A549 (cell line): ENCODE measurements around the gene GRM4. TPM values are rescaled to one million over a fixed set of nuclear protein-coding genes. Genes with fewer than 3 reads are reported as not detected.

ENCODE experiments used
- ATAC-seq, 2 experiments: fragments of 200-7000 bp in 1 of 2; fragments of >200 bp in 1 of 2; cut with Nextera tagmentation in 1 of 2; cut with Tn5 transposase in 1 of 2; 3 replicates each; pipeline versions ENCODE4 v1.8.0 to v1.9.1; 2018 to 2020; ENCODE audit warnings: mild to moderate bottlenecking in 1 of 2, moderate library complexity in 1 of 2
- CTCF ChIA-PET: fragments of 300-600 bp; sonication (Branson Sonifier 250); formaldehyde crosslinking; extraction: SDS; loops from one replicate; lab custom pipeline; 2021; ENCODE audit warnings: antibody characterized with exemption, inconsistent platforms; lab: Yijun Ruan, JAX
- POLR2A ChIA-PET: fragments of 350-600 bp; formaldehyde crosslinking; extraction: SDS; loops from one replicate; lab custom pipeline; 2021; ENCODE audit warnings: antibody characterized with exemption, inconsistent platforms; lab: Yijun Ruan, JAX
- DNase-seq, 2 experiments: peaks; one replicate each; pipeline versions ENCODE4 v3.0.0 to v3.0.0-alpha.2; 2011 to 2016; ENCODE audit warnings: low read depth in 1 of 2, low spot score in 1 of 2
- FAIRE-seq: peaks from 2 replicates; lab custom pipeline; 2011; peaks lifted over from hg19 to GRCh38; lab: Jason Lieb, UNC
- H3K27ac ChIP-seq, 2 experiments: fragments of >200 bp; sonication (Bioruptor Twin); formaldehyde crosslinking; 3 replicates each; pipeline ENCODE4 v1.5.1; 2016 to 2017
- H3K4me1 ChIP-seq: fragments of >200 bp; sonication (Bioruptor Twin); formaldehyde crosslinking; 3 replicates; pipeline ENCODE4 v1.6.1; 2016
- H3K4me2 ChIP-seq: fragments of >200 bp; sonication (Bioruptor Twin); formaldehyde crosslinking; 3 replicates; pipeline ENCODE4 v1.6.1; 2016
- H3K4me3 ChIP-seq: fragments of >200 bp; sonication (Bioruptor Twin); formaldehyde crosslinking; 3 replicates; pipeline ENCODE4 v1.5.1; 2016
- H3K9me3 ChIP-seq: fragments of >200 bp; sonication (Bioruptor Twin); formaldehyde crosslinking; 3 replicates; pipeline ENCODE4 v1.6.1; 2016
- BHLHE40 ChIP-seq: IDR thresholded peaks from 2 replicates; pipeline ENCODE4 v1.6.1; 2012; ENCODE audit warnings: low read depth, low read length, inconsistent platforms
- CBX8 ChIP-seq: fragments of 200-600 bp; sonication (generic); IDR thresholded peaks from 2 replicates; pipeline ENCODE4 v1.6.1; 2016
- EHF ChIP-seq: fragments of 250-450 bp; sonication (Bioruptor Pico); IDR thresholded peaks from 2 replicates; pipeline ENCODE4 v1.5.0; 2020; ENCODE audit warnings: mild to moderate bottlenecking
- EHMT2 ChIP-seq: fragments of 200-600 bp; sonication (generic); IDR thresholded peaks from 2 replicates; pipeline ENCODE4 v1.6.1; 2016; ENCODE audit warnings: antibody characterized with exemption, low read depth, mild to moderate bottlenecking, moderate library complexity
- ESRRA ChIP-seq: fragments of 150-350 bp; IDR thresholded peaks from 2 replicates; pipeline ENCODE4 v1.6.1; 2014; ENCODE audit warnings: mild to moderate bottlenecking, low read length, borderline replicate concordance
- FOSB ChIP-seq: fragments of 250-450 bp; sonication (Bioruptor Pico); IDR thresholded peaks from 2 replicates; pipeline ENCODE4 v1.5.0; 2020; ENCODE audit warnings: mild to moderate bottlenecking, moderate library complexity
- FOSL2 ChIP-seq, 2 experiments: fragments of 450-650 bp in 1 of 2; fragments of >200 bp in 1 of 2; sonication (Bioruptor Twin) in 1 of 2; formaldehyde crosslinking; IDR thresholded peaks; 2 replicates each; pipeline versions ENCODE4 v1.5.0 to v1.6.1; 2016 to 2020; ENCODE audit warnings: mild to moderate bottlenecking in 1 of 2, moderate library complexity in 1 of 2
- GATA3 ChIP-seq: IDR thresholded peaks from 2 replicates; pipeline ENCODE4 v1.6.1; 2012; ENCODE audit warnings: borderline replicate concordance
- HEYL ChIP-seq: fragments of 250-450 bp; sonication (Bioruptor Pico); IDR thresholded peaks from 2 replicates; pipeline ENCODE4 v1.8.0; 2021; ENCODE audit warnings: mild to moderate bottlenecking, moderate library complexity
- HOXB13 ChIP-seq: fragments of 250-450 bp; sonication (Bioruptor Pico); IDR thresholded peaks from 2 replicates; pipeline ENCODE4 v1.5.0; 2020; ENCODE audit warnings: low read depth, mild to moderate bottlenecking, moderate library complexity
- JUNB ChIP-seq: fragments of >200 bp; sonication (Bioruptor Twin); formaldehyde crosslinking; IDR thresholded peaks from 2 replicates; pipeline ENCODE4 v1.6.1; 2016
- MAFK ChIP-seq: fragments of 450-650 bp; IDR thresholded peaks from 2 replicates; pipeline ENCODE4 v1.6.1; 2014; ENCODE audit not compliant: partially characterized antibody
- MAZ ChIP-seq: fragments of 150-350 bp; IDR thresholded peaks from 2 replicates; pipeline ENCODE4 v1.6.1; 2014; ENCODE audit warnings: antibody characterized with exemption, low read depth, low read length, borderline replicate concordance
- NR3C1 ChIP-seq: fragments of >200 bp; sonication (Bioruptor Twin); formaldehyde crosslinking; IDR thresholded peaks from 3 replicates; pipeline ENCODE4 v1.6.1; 2017
- POLR2AphosphoS2 ChIP-seq: conservative IDR thresholded peaks from 2 replicates; pipeline ENCODE4 v1.6.1; 2012; ENCODE audit warnings: low read length, improper control_type of control experiment, inconsistent platforms
- RARB ChIP-seq: fragments of 250-450 bp; sonication (Bioruptor Pico); IDR thresholded peaks from 2 replicates; pipeline ENCODE4 v1.8.0; 2021; ENCODE audit warnings: mild to moderate bottlenecking, moderate library complexity
- RFX5 ChIP-seq: fragments of 450-650 bp; IDR thresholded peaks from 2 replicates; pipeline ENCODE4 v1.7.1; 2014; ENCODE audit warnings: antibody characterized with exemption, mild to moderate bottlenecking, moderate library complexity
- RNF2 ChIP-seq: fragments of 200-600 bp; sonication (generic); IDR thresholded peaks from 2 replicates; pipeline ENCODE4 v1.6.1; 2016; ENCODE audit warnings: low read depth, mild to moderate bottlenecking, antibody characterized with exemption, moderate library complexity, borderline replicate concordance
- SMC3 ChIP-seq: fragments of >200 bp; sonication (Bioruptor Twin); formaldehyde crosslinking; IDR thresholded peaks from 3 replicates; pipeline ENCODE4 v1.6.1; 2018; ENCODE audit warnings: inconsistent platforms
- TFCP2L1 ChIP-seq: fragments of 250-450 bp; sonication (Bioruptor Pico); IDR thresholded peaks from 2 replicates; pipeline ENCODE4 v1.5.0; 2021; ENCODE audit warnings: mild to moderate bottlenecking
- TP53 ChIP-seq: fragments of 250-450 bp; sonication (Bioruptor Pico); IDR thresholded peaks from 2 replicates; pipeline ENCODE4 v1.5.0; 2021; ENCODE audit warnings: mild to moderate bottlenecking, moderate library complexity
- ZC3H11A ChIP-seq: fragments of 450-650 bp; IDR thresholded peaks from 2 replicates; pipeline ENCODE4 v1.6.1; 2014; ENCODE audit warnings: antibody characterized with exemption, mild to moderate bottlenecking
- ZNF302 ChIP-seq: fragments of 250-450 bp; sonication (Bioruptor Pico); IDR thresholded peaks from 2 replicates; pipeline ENCODE4 v1.9.0; 2021; ENCODE audit warnings: inconsistent platforms, mild to moderate bottlenecking, moderate library complexity
- WGBS: methylation state at CpG from one replicate; pipeline ENCODE4 v1.1.6; 2017; ENCODE audit errors: missing lambda C conversion rate; 5-methylcytosine and 5-hydroxymethylcytosine counted together
- polyA plus RNA-seq, 4 experiments: library from polyadenylated mRNA; depleted of rRNA in 3 of 4; stranded (reverse); fragments of >200 nt; fragmentation: RNase III in 1 of 4; extraction: RNeasy Plus Mini Kit Qiagen cat#74134 plus additional on column Dnase treatment in 1 of 4; gene quantifications; 2 replicates in 3 of 4; 3 replicates in 1 of 4; pipeline ENCODE4 v1.2.3, GENCODE V29; 2011 to 2017
- TF ChIP-seq, protein P1 (sequence below): fragments of 450-650 bp; IDR thresholded peaks from 2 replicates; pipeline ENCODE4 v1.6.1; 2014; ENCODE audit warnings: antibody characterized with exemption
- TF ChIP-seq, protein P2 (sequence below): fragments of 250-450 bp; sonication (Bioruptor Pico); IDR thresholded peaks from 2 replicates; pipeline ENCODE4 v1.5.0; 2021; ENCODE audit warnings: mild to moderate bottlenecking, moderate library complexity, borderline replicate concordance
- TF ChIP-seq, protein P3 (sequence below): fragments of 250-450 bp; sonication (Bioruptor Pico); IDR thresholded peaks from 2 replicates; pipeline ENCODE4 v1.5.0; 2020; ENCODE audit warnings: low read depth, mild to moderate bottlenecking, moderate library complexity
- TF ChIP-seq, protein P4 (sequence below): fragments of >200 bp; sonication (Bioruptor Twin); formaldehyde crosslinking; IDR thresholded peaks from 2 replicates; pipeline ENCODE4 v1.6.1; 2016
- TF ChIP-seq, protein P5 (sequence below): fragments of >200 bp; sonication (Bioruptor Twin); formaldehyde crosslinking; IDR thresholded peaks from 3 replicates; pipeline ENCODE4 v1.6.1; 2016

GRM4 gene
- polyA plus RNA-seq, 2 of the 4 experiments (the other 2 are of a cell fraction) = 0.05 TPM

DNA sequence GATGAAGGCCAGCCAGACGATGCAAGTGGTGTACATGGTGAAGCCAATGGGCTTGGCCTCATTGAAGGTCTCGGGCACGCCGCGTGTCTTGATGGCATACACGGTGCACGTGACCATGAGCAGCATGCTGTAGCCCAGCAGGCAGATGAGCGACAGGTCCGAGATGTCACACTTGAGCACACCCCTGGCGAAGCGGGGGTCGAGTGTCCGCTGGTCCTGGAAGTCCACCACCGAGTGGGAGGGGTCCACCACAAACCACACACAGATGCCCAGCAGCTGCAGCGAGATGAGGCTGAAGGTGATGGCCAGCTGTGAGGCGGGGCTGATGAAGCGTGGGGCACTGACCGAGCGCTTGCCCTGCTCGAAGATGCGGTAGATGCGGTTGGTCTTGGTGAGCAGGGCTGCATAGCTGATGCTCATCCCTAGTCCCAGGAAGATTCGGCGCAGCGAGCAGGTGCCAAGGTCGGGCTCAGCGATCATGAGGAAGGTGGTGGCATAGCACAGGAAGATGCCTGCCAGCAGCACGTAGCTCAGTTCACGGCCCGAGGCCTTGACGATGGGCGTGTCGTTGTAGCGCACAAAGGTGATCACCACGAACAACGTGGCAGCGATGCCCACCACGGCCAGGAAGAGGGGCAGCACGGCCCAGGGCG lies 110.1 kb downstream of the GRM4 start:
- no peak for TF ChIP-seq ZC3H11A
- TF ChIP-seq JUNB = no peak
- no peak for TF ChIP-seq FOSL2 (IDR thresholded peaks at IDR 0.05)
- no peak for TF ChIP-seq FOSL2 (CRISPR knock-in tag; IDR thresholded peaks at IDR 0.05)
- CTCF ChIA-PET = interaction anchor here (1.2 to 1.7 kb wide), 4 partner anchors 8 to 268 kb away, joined by 3 to 6 read pairs (median 5); no protein-coding TSS in a partner anchor
- 82% methylated on average over 18 of the region's 40 CpGs for WGBS
- POLR2A ChIA-PET = no interaction called here
- H3K4me3 ChIP-seq = no peak overlapping the region
- H3K27ac ChIP-seq = no peak overlapping the region
- FAIRE-seq (no peak), ATAC-seq (no peak), DNase-seq (no peak)
- no peaks in the 10 kb centered on the region for H3K4me1 ChIP-seq
- H3K4me2 ChIP-seq = no peak overlapping the region
- H3K9me3 ChIP-seq = no peaks in the 10 kb centered on the region

DNA sequence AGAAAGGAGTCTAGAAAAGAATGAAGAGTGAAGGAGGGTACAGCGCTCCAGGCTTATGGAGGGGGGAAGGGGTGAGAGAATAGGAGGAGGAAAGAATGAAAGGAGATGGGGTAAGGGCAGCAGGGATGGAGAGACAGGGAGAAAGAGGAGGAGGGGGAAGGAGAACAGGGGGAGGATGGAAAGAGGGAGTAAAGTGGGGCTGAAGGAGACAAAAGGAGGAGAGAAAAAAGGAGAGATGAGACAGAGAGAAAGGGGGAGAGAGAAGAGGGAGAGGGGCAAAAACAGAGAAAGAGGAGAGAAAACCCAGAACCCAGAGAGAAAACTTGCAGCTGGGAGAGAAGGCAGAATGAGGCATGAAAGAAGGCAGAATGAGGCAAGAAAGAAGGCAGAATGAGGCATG lies 110.7 kb downstream of the GRM4 start:
- 93% methylated on average over 1 of the region's 1 CpG for WGBS
- no peaks in the 10 kb centered on the region for H3K9me3 ChIP-seq
- no peak overlapping the region for H3K4me2 ChIP-seq
- DNase-seq (no peak), ATAC-seq (no peak), FAIRE-seq (no peak)
- no peak overlapping the region for H3K27ac ChIP-seq
- ChIA-PET POLR2A (no interaction called here), CTCF (interaction anchor here (1.5 to 1.7 kb wide), 2 partner anchors 8 to 20 kb away, joined by 6 read pairs; no protein-coding TSS in a partner anchor)
- TF ChIP-seq ZNF302 (CRISPR knock-in tag) (no peak), RNF2 (no peak), FOSB (CRISPR knock-in tag) (no peak), CBX8 (no peak), EHF (no peak), MAZ (no peak), ZC3H11A (no peak), TP53 (CRISPR knock-in tag) (no peak), NR3C1 (no peak), SMC3 (no peak)
- TF ChIP-seq, protein P1, sequence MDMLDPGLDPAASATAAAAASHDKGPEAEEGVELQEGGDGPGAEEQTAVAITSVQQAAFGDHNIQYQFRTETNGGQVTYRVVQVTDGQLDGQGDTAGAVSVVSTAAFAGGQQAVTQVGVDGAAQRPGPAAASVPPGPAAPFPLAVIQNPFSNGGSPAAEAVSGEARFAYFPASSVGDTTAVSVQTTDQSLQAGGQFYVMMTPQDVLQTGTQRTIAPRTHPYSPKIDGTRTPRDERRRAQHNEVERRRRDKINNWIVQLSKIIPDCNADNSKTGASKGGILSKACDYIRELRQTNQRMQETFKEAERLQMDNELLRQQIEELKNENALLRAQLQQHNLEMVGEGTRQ = no peak
- TF ChIP-seq, protein P2, sequence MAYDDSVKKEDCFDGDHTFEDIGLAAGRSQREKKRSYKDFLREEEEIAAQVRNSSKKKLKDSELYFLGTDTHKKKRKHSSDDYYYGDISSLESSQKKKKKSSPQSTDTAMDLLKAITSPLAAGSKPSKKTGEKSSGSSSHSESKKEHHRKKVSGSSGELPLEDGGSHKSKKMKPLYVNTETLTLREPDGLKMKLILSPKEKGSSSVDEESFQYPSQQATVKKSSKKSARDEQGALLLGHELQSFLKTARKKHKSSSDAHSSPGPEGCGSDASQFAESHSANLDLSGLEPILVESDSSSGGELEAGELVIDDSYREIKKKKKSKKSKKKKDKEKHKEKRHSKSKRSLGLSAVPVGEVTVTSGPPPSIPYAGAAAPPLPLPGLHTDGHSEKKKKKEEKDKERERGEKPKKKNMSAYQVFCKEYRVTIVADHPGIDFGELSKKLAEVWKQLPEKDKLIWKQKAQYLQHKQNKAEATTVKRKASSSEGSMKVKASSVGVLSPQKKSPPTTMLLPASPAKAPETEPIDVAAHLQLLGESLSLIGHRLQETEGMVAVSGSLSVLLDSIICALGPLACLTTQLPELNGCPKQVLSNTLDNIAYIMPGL = no peak
- TF ChIP-seq, protein P3, sequence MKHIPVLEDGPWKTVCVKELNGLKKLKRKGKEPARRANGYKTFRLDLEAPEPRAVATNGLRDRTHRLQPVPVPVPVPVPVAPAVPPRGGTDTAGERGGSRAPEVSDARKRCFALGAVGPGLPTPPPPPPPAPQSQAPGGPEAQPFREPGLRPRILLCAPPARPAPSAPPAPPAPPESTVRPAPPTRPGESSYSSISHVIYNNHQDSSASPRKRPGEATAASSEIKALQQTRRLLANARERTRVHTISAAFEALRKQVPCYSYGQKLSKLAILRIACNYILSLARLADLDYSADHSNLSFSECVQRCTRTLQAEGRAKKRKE = no peak
- TF ChIP-seq, protein P4, sequence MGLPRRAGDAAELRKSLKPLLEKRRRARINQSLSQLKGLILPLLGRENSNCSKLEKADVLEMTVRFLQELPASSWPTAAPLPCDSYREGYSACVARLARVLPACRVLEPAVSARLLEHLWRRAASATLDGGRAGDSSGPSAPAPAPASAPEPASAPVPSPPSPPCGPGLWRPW = no peak
- H3K4me3 ChIP-seq = no peak overlapping the region
- no peaks in the 10 kb centered on the region for H3K4me1 ChIP-seq

DNA sequence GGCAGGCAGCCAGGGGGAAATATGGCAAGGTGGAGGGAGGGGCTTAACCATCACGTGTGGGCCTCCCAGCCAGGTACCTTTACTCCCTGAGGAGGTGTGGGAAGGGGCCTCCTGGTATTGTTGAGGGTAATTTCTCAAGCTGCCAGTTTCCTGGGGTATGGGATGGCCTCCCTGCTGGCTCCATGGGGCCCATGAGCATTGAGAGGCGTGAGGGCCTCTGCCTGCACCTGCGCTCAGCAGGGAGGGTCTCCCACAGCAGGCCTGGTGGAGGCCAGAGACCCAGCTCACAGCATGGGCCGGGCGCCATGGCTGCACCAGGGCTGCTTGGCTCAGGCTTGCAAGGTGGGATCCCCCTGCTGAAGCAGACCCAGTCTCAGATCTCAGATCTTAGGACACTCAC lies 113.0 kb downstream of the GRM4 start:
- no peak overlapping the region for H3K4me3 ChIP-seq
- TF ChIP-seq RFX5 (no peak), HEYL (CRISPR knock-in tag) (no peak), SMC3 (no peak), CBX8 (no peak), MAFK (no peak), BHLHE40 (no peak), ZC3H11A (no peak), POLR2AphosphoS2 (no peak), EHMT2 (no peak), HOXB13 (CRISPR knock-in tag) (no peak), RNF2 (no peak), TFCP2L1 (CRISPR knock-in tag) (no peak), TP53 (CRISPR knock-in tag) (no peak), GATA3 (no peak), RARB (CRISPR knock-in tag) (no peak), ESRRA (no peak)
- TF ChIP-seq, protein P5, sequence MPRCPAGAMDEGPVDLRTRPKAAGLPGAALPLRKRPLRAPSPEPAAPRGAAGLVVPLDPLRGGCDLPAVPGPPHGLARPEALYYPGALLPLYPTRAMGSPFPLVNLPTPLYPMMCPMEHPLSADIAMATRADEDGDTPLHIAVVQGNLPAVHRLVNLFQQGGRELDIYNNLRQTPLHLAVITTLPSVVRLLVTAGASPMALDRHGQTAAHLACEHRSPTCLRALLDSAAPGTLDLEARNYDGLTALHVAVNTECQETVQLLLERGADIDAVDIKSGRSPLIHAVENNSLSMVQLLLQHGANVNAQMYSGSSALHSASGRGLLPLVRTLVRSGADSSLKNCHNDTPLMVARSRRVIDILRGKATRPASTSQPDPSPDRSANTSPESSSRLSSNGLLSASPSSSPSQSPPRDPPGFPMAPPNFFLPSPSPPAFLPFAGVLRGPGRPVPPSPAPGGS = no peak
- TF ChIP-seq, protein P4 = no peak
- no peak overlapping the region for H3K4me2 ChIP-seq
- 0% methylated on average over 1 of the region's 5 CpGs for WGBS
- CTCF ChIA-PET = interaction anchor here (1.6 to 8.0 kb wide), 3 partner anchors 14 to 261 kb away, joined by 3 to 123 read pairs (median 6); no protein-coding TSS in a partner anchor
- ATAC-seq (no peak), FAIRE-seq (no peak), DNase-seq (no peak)
- H3K4me1 ChIP-seq = no peaks in the 10 kb centered on the region
- H3K9me3 ChIP-seq = no peaks in the 10 kb centered on the region
- H3K27ac ChIP-seq = no peak overlapping the region
- POLR2A ChIA-PET = no interaction called here
